H1 (cell line): ENCODE data around the gene EDN1. TPM values are rescaled to one million over a fixed set of nuclear protein-coding genes. Genes with fewer than 3 reads are reported as not detected.

ENCODE experiments used
- CTCF ChIA-PET: fragments of 300-600 bp; sonication (Branson Sonifier 250); formaldehyde crosslinking; loops from one replicate; lab custom pipeline; 2021; ENCODE audit not compliant: partially characterized antibody; lab: Charles Lee
- POLR2A ChIA-PET: fragments of 300-600 bp; sonication (Branson Sonifier 250); formaldehyde crosslinking; loops from one replicate; lab custom pipeline; 2021; ENCODE audit warnings: inconsistent platforms; ENCODE audit not compliant: partially characterized antibody; lab: Charles Lee
- DNase-seq, 2 experiments: peaks; one replicate each; pipeline versions ENCODE4 v3.0.0 to v3.0.0-alpha.2; 2010 to 2022; ENCODE audit warnings: low spot score in 2 of 2, low read depth in 1 of 2, mixed read lengths in 1 of 2
- FAIRE-seq: peaks from 2 replicates; lab custom pipeline; 2011; peaks lifted over from hg19 to GRCh38; lab: Jason Lieb, UNC
- H2AFZ ChIP-seq: 2 replicates; pipeline ENCODE4 v1.8.1; 2012; ENCODE audit warnings: low read length, inconsistent platforms
- H2AK5ac ChIP-seq: 2 replicates; pipeline ENCODE4 v1.6.1; 2013; ENCODE audit warnings: low read depth, low read length
- H2BK120ac ChIP-seq: replicated peaks from 2 replicates; pipeline ENCODE3; 2013; ENCODE audit warnings: low read depth, low read length, inconsistent platforms
- H2BK12ac ChIP-seq: 2 replicates; pipeline ENCODE4 v1.6.1; 2013; ENCODE audit warnings: low read depth, low read length
- H2BK15ac ChIP-seq: 2 replicates; pipeline ENCODE4 v1.6.1; 2013; ENCODE audit warnings: low read length
- H2BK20ac ChIP-seq: 2 replicates; pipeline ENCODE4 v1.6.1; 2013; ENCODE audit warnings: low read length
- H2BK5ac ChIP-seq: 2 replicates; pipeline ENCODE4 v1.6.1; 2013; ENCODE audit warnings: low read depth, low read length
- H3K14ac ChIP-seq: 2 replicates; pipeline ENCODE4 v1.6.1; 2013; ENCODE audit warnings: inconsistent platforms; ENCODE audit not compliant: insufficient read length
- H3K18ac ChIP-seq: 2 replicates; pipeline ENCODE4 v1.6.1; 2013; ENCODE audit warnings: low read length; ENCODE audit errors: extremely low read depth
- H3K23ac ChIP-seq: 2 replicates; pipeline ENCODE4 v1.6.1; 2013; ENCODE audit warnings: inconsistent platforms; ENCODE audit not compliant: insufficient read length
- H3K23me2 ChIP-seq: 2 replicates; pipeline ENCODE4 v1.6.1; 2013; ENCODE audit warnings: low read depth, low read length
- H3K27ac ChIP-seq: 2 replicates; pipeline ENCODE4 v1.6.1; 2011; ENCODE audit warnings: low read depth, low read length, inconsistent platforms
- H3K27me3 ChIP-seq, 4 experiments: replicated peaks in 1 of 4; 1 replicate in 1 of 4; 2 replicates in 3 of 4; pipeline versions ENCODE4 v1.6.1 to v1.8.1; 2011 to 2013; ENCODE audit warnings: low read length in 3 of 4, mild to moderate bottlenecking in 3 of 4, inconsistent platforms in 2 of 4, mixed read lengths in 2 of 4, moderate library complexity in 1 of 4; ENCODE audit not compliant: control insufficient read depth in 3 of 4, insufficient read depth in 3 of 4; ENCODE audit errors: extremely low read depth in 1 of 4
- H3K36me3 ChIP-seq, 4 experiments: 2 replicates each; pipeline versions ENCODE4 v1.6.1 to v1.8.1; 2011 to 2013; ENCODE audit warnings: mild to moderate bottlenecking in 4 of 4, low read length in 3 of 4, moderate library complexity in 2 of 4, control low read depth in 1 of 4, inconsistent platforms in 1 of 4; ENCODE audit not compliant: insufficient read depth in 4 of 4, control insufficient read depth in 2 of 4
- H3K4ac ChIP-seq: replicated peaks from 2 replicates; pipeline ENCODE3; 2013; ENCODE audit warnings: low read length, low read depth, mixed read lengths, inconsistent platforms; ENCODE audit not compliant: insufficient read length
- H3K4me1 ChIP-seq, 4 experiments: replicated peaks in 1 of 4; 1 replicate in 1 of 4; 2 replicates in 3 of 4; pipeline versions ENCODE4 v1.6.1 to v1.8.1; 2011 to 2013; ENCODE audit warnings: low read length in 3 of 4, inconsistent platforms in 2 of 4, mixed read lengths in 1 of 4; ENCODE audit not compliant: insufficient read depth in 4 of 4, control insufficient read depth in 3 of 4
- H3K4me2 ChIP-seq, 2 experiments: 2 replicates each; pipeline versions ENCODE4 v1.6.1 to v1.8.1; 2011 to 2013; ENCODE audit warnings: low read depth in 2 of 2, low read length in 2 of 2, control low read depth in 1 of 2, inconsistent platforms in 1 of 2, mild to moderate bottlenecking in 1 of 2; ENCODE audit not compliant: insufficient read depth in 1 of 2
- H3K4me3 ChIP-seq, 4 experiments: fragments of 200-600, 300-600 bp in 1 of 4; sonication (generic), shearing (Covaris generic), sonication (Bioruptor Twin) in 1 of 4; 2 replicates each; pipeline versions ENCODE4 v1.5.1 to v1.8.1; 2011 to 2016; ENCODE audit warnings: low read length in 4 of 4, low read depth in 3 of 4, control low read depth in 2 of 4, inconsistent platforms in 2 of 4, mild to moderate bottlenecking in 2 of 4, mixed read lengths in 1 of 4, moderate library complexity in 1 of 4; ENCODE audit not compliant: insufficient read depth in 2 of 4; ENCODE audit errors: extremely low read depth in 1 of 4
- H3K56ac ChIP-seq: replicated peaks from 2 replicates; pipeline ENCODE3; 2013; ENCODE audit warnings: low read depth, mild to moderate bottlenecking, mixed read lengths, low read length, inconsistent platforms; ENCODE audit not compliant: insufficient read length
- H3K79me1 ChIP-seq: 2 replicates; pipeline ENCODE4 v1.6.1; 2013; ENCODE audit warnings: low read depth, low read length, control low read depth
- H3K79me2 ChIP-seq, 2 experiments: 2 replicates each; pipeline versions ENCODE4 v1.6.1 to v1.8.1; 2012 to 2013; ENCODE audit warnings: low read length in 2 of 2, mild to moderate bottlenecking in 2 of 2, inconsistent platforms in 1 of 2; ENCODE audit not compliant: insufficient read depth in 2 of 2, control insufficient read depth in 1 of 2
- H3K9ac ChIP-seq, 4 experiments: replicated peaks in 1 of 4; 1 replicate in 1 of 4; 2 replicates in 3 of 4; pipeline versions ENCODE4 v1.6.1 to v1.8.1; 2011 to 2013; ENCODE audit warnings: low read depth in 3 of 4, low read length in 3 of 4, control low read depth in 2 of 4, mild to moderate bottlenecking in 2 of 4, moderate library complexity in 2 of 4, inconsistent platforms in 1 of 4; ENCODE audit errors: extremely low read depth in 1 of 4
- H3K9me3 ChIP-seq, 2 experiments: 2 replicates each; pipeline versions ENCODE4 v1.6.1 to v1.8.1; 2012 to 2013; ENCODE audit warnings: mild to moderate bottlenecking in 2 of 2, moderate library complexity in 2 of 2, control low read depth in 1 of 2, inconsistent platforms in 1 of 2, low read depth in 1 of 2, low read length in 1 of 2, mixed read lengths in 1 of 2; ENCODE audit not compliant: insufficient read depth in 2 of 2
- H4K20me1 ChIP-seq, 2 experiments: replicated peaks in 1 of 2; 2 replicates each; pipeline versions ENCODE3 to v1.8.1; 2011 to 2013; ENCODE audit warnings: inconsistent platforms in 2 of 2, low read length in 2 of 2, mild to moderate bottlenecking in 1 of 2; ENCODE audit not compliant: insufficient read depth in 2 of 2, control insufficient read depth in 1 of 2
- H4K5ac ChIP-seq: 2 replicates; pipeline ENCODE4 v1.6.1; 2013; ENCODE audit warnings: low read length, low read depth, mixed read lengths, inconsistent platforms; ENCODE audit not compliant: insufficient read length
- H4K8ac ChIP-seq: 2 replicates; pipeline ENCODE4 v1.8.0; 2013; ENCODE audit warnings: mild to moderate bottlenecking, moderate library complexity, low read length, inconsistent platforms; ENCODE audit not compliant: insufficient read depth; ENCODE audit errors: extremely low read depth
- H4K91ac ChIP-seq: replicated peaks from 2 replicates; pipeline ENCODE3; 2013; ENCODE audit warnings: low read length, mixed read lengths, inconsistent platforms; ENCODE audit not compliant: insufficient read length
- ASH2L ChIP-seq: fragments of 200-600, 300-600 bp; sonication (generic); IDR thresholded peaks from one replicate; pipeline ENCODE4 v1.7.1; 2017; ENCODE audit warnings: low read length
- BCL11A ChIP-seq, 2 experiments: IDR thresholded peaks; one replicate each; pipeline ENCODE4 v1.6.1; 2011; ENCODE audit warnings: low read depth in 2 of 2, low read length in 2 of 2, mild to moderate bottlenecking in 2 of 2
- CBX8 ChIP-seq: fragments of 300-800, 300-1000 bp; sonication (generic); IDR thresholded peaks from 2 replicates; pipeline ENCODE4 v1.7.1; 2016; ENCODE audit warnings: low read depth, low read length, borderline replicate concordance
- CTCF ChIP-seq, 3 experiments: IDR thresholded peaks; 1 replicate in 2 of 3; 2 replicates in 1 of 3; pipeline versions ENCODE4 v1.5.1 to v1.6.1; 2011; ENCODE audit warnings: low read length in 3 of 3, mild to moderate bottlenecking in 3 of 3, inconsistent platforms in 2 of 3, low read depth in 1 of 3, moderate library complexity in 1 of 3; ENCODE audit not compliant: insufficient read depth in 1 of 3; ENCODE audit errors: control extremely low read depth in 1 of 3
- POLR2A ChIP-seq, 2 experiments: IDR thresholded peaks; 1 replicate in 1 of 2; 2 replicates in 1 of 2; pipeline ENCODE4 v1.6.1; 2011; ENCODE audit warnings: low read depth in 2 of 2, low read length in 2 of 2, mild to moderate bottlenecking in 2 of 2; ENCODE audit errors: control extremely low read depth in 1 of 2
- RAD21 ChIP-seq, 2 experiments: IDR thresholded peaks in 1 of 2; conservative IDR thresholded peaks in 1 of 2; 2 replicates each; pipeline ENCODE4 v1.6.1; 2011; ENCODE audit warnings: low read depth in 2 of 2, low read length in 2 of 2, improper control_type of control experiment in 1 of 2, inconsistent platforms in 1 of 2, mild to moderate bottlenecking in 1 of 2, moderate library complexity in 1 of 2
- RNF2 ChIP-seq: fragments of 200-900, 300-1000 bp; sonication (generic); IDR thresholded peaks from 2 replicates; pipeline ENCODE4 v1.7.1; 2016; ENCODE audit warnings: borderline replicate concordance, low read depth, mild to moderate bottlenecking, antibody characterized with exemption, low read length; ENCODE audit not compliant: poor library complexity, severe bottlenecking; ENCODE audit errors: missing control alignments
- SAP30 ChIP-seq: fragments of 300-600 bp; sonication (generic); IDR thresholded peaks from 2 replicates; pipeline ENCODE4 v1.7.1; 2012; ENCODE audit warnings: low read length, moderate library complexity, mild to moderate bottlenecking, inconsistent platforms; ENCODE audit not compliant: insufficient read depth, insufficient replicate concordance
- TAF7 ChIP-seq: optimal IDR thresholded peaks from 2 replicates; pipeline ENCODE3; 2011; ENCODE audit warnings: low read depth, mild to moderate bottlenecking, inconsistent platforms, low read length, moderate library complexity, borderline replicate concordance
- WGBS, 2 experiments: shearing (Covaris generic) in 1 of 2; methylation state at CpG; one replicate each; pipeline versions ENCODE4 v1.1.6 to v1.1.7; 2013 to 2015; ENCODE audit warnings: low lambda C conversion rate in 2 of 2, mixed read lengths in 2 of 2, inconsistent platforms in 1 of 2, low coverage in 1 of 2, missing lambda C conversion rate in 1 of 2; ENCODE audit not compliant: insufficient replicate concordance in 2 of 2, insufficient coverage in 1 of 2, insufficient read length in 1 of 2; ENCODE audit errors: extremely low coverage in 1 of 2, missing lambda C conversion rate in 1 of 2; 5-methylcytosine and 5-hydroxymethylcytosine counted together
- polyA plus RNA-seq, 7 experiments: library from polyadenylated mRNA; depleted of rRNA in 3 of 7; stranded (reverse) in 5 of 7; unstranded in 2 of 7; fragments of >200 nt in 5 of 7; fragments of 200-250 nt in 2 of 7; gene quantifications; 1 replicate in 5 of 7; 2 replicates in 1 of 7; 4 replicates in 1 of 7; pipeline versions ENCODE4 v1.2.1 to v1.2.3, GENCODE V29; 2011 to 2013; ENCODE audit warnings: missing spikeins in 2 of 7, mixed read lengths in 2 of 7
- total RNA-seq: library from RNA; stranded (reverse); fragmentation: NEBNext Ultra II Directional; extraction: Animal tissue kit (Norgen Biotek cat#: 25700); gene quantifications from 2 replicates; pipeline ENCODE4 v1.2.1, GENCODE V29; 2021

EDN1 gene
- total and polyA plus RNA-seq, 2 of the 8 experiments (the other 6 are each of a cell fraction or from before 2014, with no cell fraction given): 0.23 to 1.1 TPM

GRCh38 chr6:12241493-12242175, 48.5 kb upstream of the EDN1 start:
- Histone ChIP-seq H3K79me2 (no peaks in the 10 kb centered on the region), H4K8ac (no peak overlapping the region), H3K9ac (no peak overlapping the region), H3K4me3 (no peak overlapping the region), H4K20me1 (no peaks in the 10 kb centered on the region), H2BK12ac (no peak overlapping the region), H3K18ac (no peak overlapping the region), H3K23me2 (no peaks in the 10 kb centered on the region), H4K5ac (no peak overlapping the region), H3K4me1 (peaks cover 0 to 5% (median 3%) of the 10 kb centered on the region in 4 experiments; a peak in 3 of 7 replicates), H2BK5ac (no peak overlapping the region), H3K56ac (no peak overlapping the region), H3K14ac (no peak overlapping the region), H2BK120ac (no peak overlapping the region), H3K27ac (no peak overlapping the region), H3K27me3 (no peaks in the 10 kb centered on the region), H3K4me2 (no peak overlapping the region), H2AK5ac (no peak overlapping the region), H3K9me3 (no peaks in the 10 kb centered on the region), H3K36me3 (no peaks in the 10 kb centered on the region), H2BK20ac (no peak overlapping the region), H3K23ac (no peak overlapping the region), H2BK15ac (no peak overlapping the region), H2AFZ (no peak overlapping the region), H3K4ac (no peak overlapping the region), H4K91ac (no peak overlapping the region), H3K79me1 (no peaks in the 10 kb centered on the region)
- FAIRE-seq (no peak), DNase-seq (no peak)
- CTCF ChIA-PET: interaction anchor here (0.6 to 3.8 kb wide), 4 partner anchors 45 to 639 kb away, joined by 3 to 11 read pairs (median 3); no protein-coding TSS in a partner anchor
- WGBS, 2 experiments: 89% methylated on average over 3 of the region's 3 CpGs; no CpG with 5 or more reads in 1 of the 2 experiments
- POLR2A ChIA-PET: no interaction called here
- TF ChIP-seq TAF7 (no peak), SAP30 (no peak), CBX8 (no peak), ASH2L (no peak), RNF2 (no peak), RAD21 (IDR thresholded peaks at IDR 0.05 in 1 of 2, conservative IDR thresholded peaks at IDR 0.05 in 1 of 2; ENCODE audit: low read depth in 2 of 2, low read length in 2 of 2) (no peak), POLR2A (IDR thresholded peaks at IDR 0.05; ENCODE audit: control extremely low read depth in 1 of 2, low read depth in 2 of 2, low read length in 2 of 2) (no peak), BCL11A (IDR thresholded peaks at IDR 0.05; ENCODE audit: low read depth in 2 of 2, low read length in 2 of 2) (no peak), CTCF (IDR thresholded peaks at IDR 0.05; ENCODE audit: control extremely low read depth in 1 of 3, insufficient read depth in 1 of 3, low read depth in 1 of 3, low read length in 3 of 3) (no peak)
